B cell (primary cell): ENCODE measurements around the gene IFRD2. TPM values are rescaled to one million over a fixed set of nuclear protein-coding genes. Genes with fewer than 3 reads are reported as not detected.

Source experiments
- ATAC-seq: fragments of 200-7000 bp; cut with Tn5 transposase; one replicate; pipeline ENCODE4 v1.10.0; 2021; ENCODE audit warnings: low read depth, mild to moderate bottlenecking, moderate number of reproducible peaks, moderate library complexity
- CTCF ChIA-PET: fragments of 350-600 bp; sonication (Branson Sonifier 250); formaldehyde crosslinking; loops from one replicate; lab custom pipeline; 2021; ENCODE audit warnings: antibody characterized with exemption, inconsistent platforms; lab: Charles Lee
- POLR2A ChIA-PET: fragments of 350-600 bp; sonication (Branson Sonifier 250); formaldehyde crosslinking; loops from one replicate; lab custom pipeline; 2021; ENCODE audit warnings: antibody characterized with exemption; lab: Charles Lee
- DNase-seq: peaks from one replicate; pipeline ENCODE4 v3.0.0; 2013
- H2AFZ ChIP-seq: 2 replicates; pipeline ENCODE4 v1.6.1; 2012; ENCODE audit warnings: mild to moderate bottlenecking, low read depth, low read length; ENCODE audit not compliant: insufficient read depth, poor library complexity, severe bottlenecking
- H3K27ac ChIP-seq, 2 donors: 1 replicate in 1 of 2; 2 replicates in 1 of 2; pipeline ENCODE4 v1.5.1; 2012 to 2013; ENCODE audit warnings: low read length in 2 of 2, mild to moderate bottlenecking in 2 of 2, moderate library complexity in 1 of 2
- H3K27me3 ChIP-seq, 4 experiments: fragments of 200-600 bp in 1 of 4; sonication (generic) in 1 of 4; replicated peaks in 1 of 4; 1 replicate in 2 of 4; 2 replicates in 2 of 4; pipeline versions ENCODE4 v1.6.1 to v1.7.0; 2013 to 2016; ENCODE audit warnings: low read length in 3 of 4, mild to moderate bottlenecking in 2 of 4, mixed read lengths in 1 of 4, moderate library complexity in 1 of 4; ENCODE audit not compliant: insufficient read depth in 4 of 4, control insufficient read depth in 3 of 4; ENCODE audit errors: control extremely low read depth in 1 of 4
- H3K36me3 ChIP-seq, 2 experiments: replicated peaks in 1 of 2; 1 replicate in 1 of 2; 2 replicates in 1 of 2; pipeline versions ENCODE4 v1.6.1 to v1.7.1; 2013; ENCODE audit warnings: low read length in 1 of 2; ENCODE audit not compliant: insufficient read depth in 2 of 2, control insufficient read depth in 1 of 2; ENCODE audit errors: control extremely low read depth in 1 of 2, extremely low read depth in 1 of 2
- H3K4me1 ChIP-seq, 2 donors: fragments of 200-600 bp in 1 of 2; sonication (generic) in 1 of 2; 1 replicate in 1 of 2; 2 replicates in 1 of 2; pipeline versions ENCODE4 v1.5.1 to v1.6.1; 2013 to 2017; ENCODE audit warnings: low read length in 2 of 2; ENCODE audit not compliant: control insufficient read depth in 2 of 2, insufficient read depth in 2 of 2
- H3K4me2 ChIP-seq: replicated peaks from 2 replicates; pipeline ENCODE3; 2012; ENCODE audit warnings: mild to moderate bottlenecking, low read depth, low read length; ENCODE audit not compliant: poor library complexity, severe bottlenecking
- H3K4me3 ChIP-seq, 5 experiments: fragments of 200-600 bp in 1 of 5; sonication (generic) in 1 of 5; 1 replicate in 3 of 5; 2 replicates in 2 of 5; pipeline versions ENCODE4 v1.5.1 to v1.7.0; 2011 to 2016; ENCODE audit warnings: low read length in 4 of 5, mild to moderate bottlenecking in 4 of 5, low read depth in 2 of 5, control low read depth in 1 of 5, moderate library complexity in 1 of 5; ENCODE audit not compliant: insufficient read depth in 1 of 5; ENCODE audit errors: control extremely low read depth in 1 of 5, extremely low read depth in 1 of 5
- H3K79me2 ChIP-seq: fragments of 200-600 bp; sonication (generic); one replicate; pipeline ENCODE4 v1.6.0; 2016; ENCODE audit warnings: low read length; ENCODE audit not compliant: control insufficient read depth, insufficient read depth
- H3K9ac ChIP-seq: fragments of 200-600 bp; sonication (generic); 2 replicates; pipeline ENCODE4 v1.6.1; 2017; ENCODE audit warnings: mild to moderate bottlenecking, low read length, moderate library complexity
- H3K9me3 ChIP-seq, 3 donors: one replicate each; pipeline versions ENCODE4 v1.6.1 to v1.7.1; 2013; ENCODE audit warnings: low read length in 2 of 3; ENCODE audit not compliant: control insufficient read depth in 2 of 3, insufficient read depth in 1 of 3; ENCODE audit errors: control extremely low read depth in 1 of 3
- H4K20me1 ChIP-seq: 2 replicates; pipeline ENCODE4 v1.6.0; 2012; ENCODE audit warnings: mild to moderate bottlenecking, low read length; ENCODE audit not compliant: insufficient read depth, control insufficient read depth, poor library complexity, severe bottlenecking
- H3K27ac Mint-ChIP-seq: one replicate; pipeline ENCODE4 v1.8.0; 2021; ENCODE audit warnings: mixed read lengths
- H3K27me3 Mint-ChIP-seq: one replicate; pipeline ENCODE4 v1.8.0; 2021; ENCODE audit warnings: mixed read lengths
- H3K4me1 Mint-ChIP-seq: one replicate; pipeline ENCODE4 v1.8.0; 2021; ENCODE audit warnings: mixed read lengths
- H3K4me3 Mint-ChIP-seq: one replicate; pipeline ENCODE4 v1.8.0; 2021; ENCODE audit warnings: mixed read lengths
- H3K9me3 Mint-ChIP-seq: one replicate; pipeline ENCODE4 v1.8.0; 2022; ENCODE audit warnings: mixed read lengths; ENCODE audit not compliant: insufficient read depth
- CTCF ChIP-seq: fragments of 200-600 bp; IDR thresholded peaks from one replicate; pipeline ENCODE4 v1.8.0; 2022; ENCODE audit warnings: antibody characterized with exemption, mild to moderate bottlenecking
- EZH2 ChIP-seq: IDR thresholded peaks from 2 replicates; pipeline ENCODE4 v1.6.1; 2012; ENCODE audit warnings: borderline replicate concordance, low read depth, mild to moderate bottlenecking, moderate library complexity, low read length; ENCODE audit not compliant: insufficient read depth, poor library complexity, severe bottlenecking
- WGBS: methylation state at CpG from one replicate; pipeline ENCODE4 v1.1.5; 2013; ENCODE audit warnings: missing lambda C conversion rate; ENCODE audit not compliant: insufficient coverage; 5-methylcytosine and 5-hydroxymethylcytosine counted together
- intact Hi-C: fragments of 100-400 bp; cut with micrococcal nuclease; formaldehyde crosslinking; loops from one replicate; pipeline ENCODE4 v1.10.0; 2022
- polyA plus RNA-seq: library from polyadenylated mRNA; depleted of rRNA; stranded (reverse); fragments of >200 nt; gene quantifications from 2 replicates; pipeline ENCODE4 v1.2.3, GENCODE V29; 2012
- total RNA-seq, 2 donors: library from RNA; stranded (reverse); fragments of 120-200 nt in 1 of 2; gene quantifications; 1 replicate in 1 of 2; 2 replicates in 1 of 2; pipeline versions ENCODE4 v1.2.3 to v1.2.4, GENCODE V29; 2013 to 2022

The IFRD2 gene
- total and polyA plus RNA-seq, 2 donors (not counting 1 experiment from before 2014, with no cell fraction given) = 63.4 to 80.1 TPM

DNA sequence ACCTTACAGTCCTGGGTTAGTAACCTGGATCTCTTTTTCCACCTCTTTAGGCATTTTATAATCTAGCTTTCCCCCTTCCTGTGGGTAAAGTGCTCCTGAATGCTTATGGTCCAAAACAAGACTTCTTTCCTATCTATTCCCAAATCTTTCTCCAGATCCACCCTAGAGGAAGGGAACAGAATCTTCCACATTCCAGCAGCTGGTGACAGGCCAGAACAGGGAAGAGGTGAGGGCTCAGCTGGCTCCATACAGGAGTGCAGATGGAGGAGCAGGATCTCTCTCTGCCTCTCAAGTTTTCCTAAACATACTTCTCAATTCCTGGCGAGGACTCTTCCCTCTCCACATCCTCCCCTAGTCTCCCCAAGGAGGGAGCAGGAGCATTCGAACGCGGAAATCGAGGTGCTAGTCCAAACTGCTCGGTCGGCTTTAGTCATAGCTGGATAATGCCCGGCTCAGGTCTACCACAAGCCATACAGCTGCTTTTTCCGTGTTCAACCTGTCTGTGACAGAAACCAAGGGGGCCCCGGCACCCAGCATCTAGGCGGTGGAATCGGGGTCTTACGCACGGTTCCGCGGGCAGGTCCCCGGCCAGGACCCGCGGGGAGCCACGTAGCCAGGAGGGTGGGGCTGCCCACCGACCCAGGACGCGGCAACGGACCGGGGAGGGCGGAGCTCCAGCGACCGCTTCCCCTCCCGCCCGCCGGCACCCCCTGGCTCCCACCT, 44.4 kb upstream of the IFRD2 start:
- ATAC-seq (peak; percentile 28), DNase-seq (no peak)
- intact Hi-C loops = loop anchor here (1.0 to 5.0 kb wide), 8 partner anchors 8 to 99 kb away; partner anchors contain the start of genes CYB561D2, GNAI2, HYAL3 and NAA80
- Mint-ChIP-seq H3K27ac (peak overlapping the region; percentile 99), H3K9me3 (no peaks in the 10 kb centered on the region), H3K4me1 (peaks cover 55% of the 10 kb centered on the region), H3K27me3 (no peaks in the 10 kb centered on the region), H3K4me3 (peak overlapping the region; percentile 96)
- peak overlapping the region; percentile 39 to 86 (median 68) for H3K4me3 ChIP-seq
- 3% methylated on average over 31 of the region's 31 CpGs for WGBS
- peak overlapping the region; percentile 89 for H3K9ac ChIP-seq
- TF ChIP-seq EZH2 (no peak), CTCF (no peak)
- H3K27me3 ChIP-seq = no peaks in the 10 kb centered on the region
- peak overlapping the region; percentile 97 to 98 for H3K27ac ChIP-seq
- peaks cover 36 to 70% of the 10 kb centered on the region in 2 donors for H3K4me1 ChIP-seq
- H3K4me2 ChIP-seq = peak overlapping the region; percentile 90
- no peaks in the 10 kb centered on the region for H3K9me3 ChIP-seq
- H4K20me1 ChIP-seq = peaks cover 38% of the 10 kb centered on the region
- H3K79me2 ChIP-seq = peaks cover 73% of the 10 kb centered on the region
- ChIA-PET POLR2A (interaction anchor here (0.6 to 6.1 kb wide), 16 partner anchors 7 to 1818 kb away, joined by 3 to 96 read pairs (median 7); partner anchors contain the start of genes ABHD14B, C3orf18, CYB561D2 and HEMK1), CTCF (interaction anchor here (0.7 to 3.9 kb wide), 16 partner anchors 9 to 206 kb away, joined by 3 to 37 read pairs (median 4); partner anchors contain the start of genes CYB561D2, HYAL2, HYAL3 and IFRD2)
- peaks cover 0 to 26% of the 10 kb centered on the region in 2 experiments for H3K36me3 ChIP-seq
- peak overlapping the region; percentile 74 for H2AFZ ChIP-seq
